Ishikawa (cell line): ENCODE data around the gene ARPC1A.

ENCODE experiments used
- CEBPB ChIP-seq: IDR thresholded peaks from 2 replicates; pipeline ENCODE4 v1.6.1; 2012
- CREB1 ChIP-seq: IDR thresholded peaks from 2 replicates; pipeline ENCODE4 v1.6.1; 2012; ENCODE audit warnings: low read depth
- EGR1 ChIP-seq: IDR thresholded peaks from 2 replicates; pipeline ENCODE4 v1.6.1; 2012
- EP300 ChIP-seq: IDR thresholded peaks from 2 replicates; pipeline ENCODE4 v1.6.1; 2012; ENCODE audit warnings: borderline replicate concordance
- FOXM1 ChIP-seq: IDR thresholded peaks from 2 replicates; pipeline ENCODE4 v1.6.1; 2012; ENCODE audit warnings: low read depth, borderline replicate concordance
- MAX ChIP-seq: IDR thresholded peaks from 2 replicates; pipeline ENCODE4 v1.6.1; 2012
- NFIC ChIP-seq: IDR thresholded peaks from 2 replicates; pipeline ENCODE4 v1.6.1; 2012
- RAD21 ChIP-seq: IDR thresholded peaks from 2 replicates; pipeline ENCODE4 v1.6.1; 2012; ENCODE audit warnings: low read depth
- REST ChIP-seq: IDR thresholded peaks from 2 replicates; pipeline ENCODE4 v1.6.1; 2012; ENCODE audit warnings: low read depth, mild to moderate bottlenecking
- TAF1 ChIP-seq: IDR thresholded peaks from 2 replicates; pipeline ENCODE4 v1.6.1; 2012; ENCODE audit warnings: low read depth, mild to moderate bottlenecking
- TCF12 ChIP-seq: IDR thresholded peaks from 2 replicates; pipeline ENCODE4 v1.6.1; 2012; ENCODE audit warnings: low read depth
- TEAD4 ChIP-seq: IDR thresholded peaks from 2 replicates; pipeline ENCODE4 v1.6.1; 2012
- USF1 ChIP-seq: IDR thresholded peaks from 2 replicates; pipeline ENCODE4 v1.6.1; 2012
- YY1 ChIP-seq: IDR thresholded peaks from 2 replicates; pipeline ENCODE4 v1.6.1; 2012; ENCODE audit warnings: low read depth
- ZBTB7A ChIP-seq: IDR thresholded peaks from 2 replicates; pipeline ENCODE4 v1.6.1; 2012; ENCODE audit warnings: low read depth

Gene ARPC1A

GRCh38 chr7:99305473-99306260 is 20.0 kb upstream of the ARPC1A start:
- TF ChIP-seq TCF12, result no peak
- TF ChIP-seq FOXM1, result no peak
- TF ChIP-seq MAX, result no peak
- no peak for TF ChIP-seq REST
- no peak for TF ChIP-seq YY1

GRCh38 chr7:99308461-99309074 is 17.1 kb upstream of the ARPC1A start:
- TF ChIP-seq REST, result no peak

- TF ChIP-seq REST (no peak), TEAD4 (no peak), CREB1 (no peak), CEBPB (no peak)
Measured at GRCh38 chr7:99309111-99309510, 16.6 kb upstream of the ARPC1A start.

GRCh38 chr7:99310004-99310403 is 15.7 kb upstream of the ARPC1A start:
- no peak for TF ChIP-seq EP300
- TF ChIP-seq MAX, result no peak
- no peak for TF ChIP-seq USF1
- TF ChIP-seq ZBTB7A, result no peak
- no peak for TF ChIP-seq NFIC
- no peak for TF ChIP-seq TAF1
- TF ChIP-seq TEAD4, result no peak
- TF ChIP-seq CREB1, result no peak
- no peak for TF ChIP-seq CEBPB
- TF ChIP-seq EGR1, result no peak
- TF ChIP-seq YY1, result no peak
- no peak for TF ChIP-seq FOXM1
- no peak for TF ChIP-seq TCF12
- no peak for TF ChIP-seq REST
- no peak for TF ChIP-seq RAD21
